IPS-18c (cell line): ENCODE measurements around the gene GAB3.

Experiments
- H3K4me3 ChIP-seq: 2 replicates; pipeline ENCODE4 v1.7.0; 2013; ENCODE audit warnings: low read depth, mild to moderate bottlenecking, low read length, moderate library complexity; ENCODE audit not compliant: insufficient read depth
- H3K9me3 ChIP-seq: one replicate; pipeline ENCODE4 v1.6.1; 2013; ENCODE audit warnings: mild to moderate bottlenecking, low read length, moderate library complexity; ENCODE audit not compliant: control insufficient read depth, insufficient read depth

Gene GAB3

DNA sequence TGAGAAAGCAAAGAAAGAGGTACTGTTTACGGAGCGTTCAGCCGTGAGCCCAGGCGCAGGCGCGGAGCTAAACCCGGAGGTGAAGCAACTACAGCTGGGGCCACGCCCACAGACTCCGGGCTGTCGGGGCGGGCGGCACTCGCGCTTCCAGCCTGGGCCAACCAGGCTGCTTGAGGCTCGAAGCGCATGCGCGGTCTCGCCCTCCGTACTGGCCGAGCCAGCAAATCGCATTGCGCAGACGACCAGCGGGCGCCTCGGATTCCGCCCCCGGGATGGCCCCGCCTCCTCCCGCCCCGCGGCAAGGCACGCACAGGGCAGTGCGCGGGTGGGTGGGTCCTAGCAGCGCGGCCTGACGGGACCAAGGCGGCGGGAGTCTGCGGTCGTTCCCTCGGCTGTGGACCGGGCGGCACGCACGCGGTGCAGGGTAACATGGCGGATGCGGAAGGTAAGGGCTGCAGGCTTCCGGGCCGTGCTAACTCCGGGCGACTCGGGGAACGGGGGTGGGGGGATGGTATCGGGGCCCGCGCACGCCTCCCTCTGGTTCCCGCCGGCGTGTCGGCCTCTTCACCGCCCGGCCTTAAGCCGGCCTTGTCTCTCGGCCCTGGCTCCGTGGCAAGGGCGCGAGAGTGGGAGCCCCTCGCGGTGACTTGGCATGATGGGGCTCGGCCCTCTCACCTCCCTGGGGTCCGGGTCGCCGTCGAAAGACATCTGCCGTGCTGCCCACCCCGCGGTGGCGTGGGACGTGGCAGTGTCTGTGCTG lies 11.8 kb upstream of the GAB3 start, which contains the start of gene DKC1:
DKC1 (plus strand) TSS at position 328 of the 760 bp plus-strand sequence; CDS start at position 430, 102 bp downstream.
- Histone ChIP-seq H3K9me3 (peaks cover 6% of the 10 kb centered on the region), H3K4me3 (peak within 1 kb of the TSS; percentile 46)

DNA sequence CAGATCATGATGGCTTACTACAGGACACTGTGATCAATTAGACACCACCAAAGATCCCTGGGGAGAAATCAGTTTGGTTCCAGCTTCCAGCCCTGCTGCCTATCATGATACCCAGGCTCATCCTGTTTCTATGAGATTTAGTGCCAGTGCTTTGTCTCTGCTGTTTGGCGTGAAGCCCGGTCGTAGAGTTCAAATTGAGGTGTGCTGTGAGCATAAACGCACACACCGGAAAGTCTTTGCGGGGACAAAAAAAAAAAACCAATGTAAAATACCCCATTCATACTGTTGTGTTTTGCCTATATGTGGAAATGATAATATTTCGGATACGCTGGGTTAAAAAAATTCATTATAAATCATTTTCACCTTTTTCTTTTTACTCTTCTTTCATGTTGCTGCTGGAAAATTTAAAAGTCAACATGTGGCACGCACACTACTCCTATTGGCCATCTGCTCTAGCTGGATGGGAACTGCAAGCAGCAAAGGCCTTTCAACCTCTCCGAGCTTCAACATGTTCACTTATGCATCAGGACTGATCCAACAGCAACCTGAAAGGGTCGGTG lies 11.2 kb upstream of the GAB3 start:
- Histone ChIP-seq H3K4me3 (no peak overlapping the region), H3K9me3 (peaks cover 8% of the 10 kb centered on the region)

DNA sequence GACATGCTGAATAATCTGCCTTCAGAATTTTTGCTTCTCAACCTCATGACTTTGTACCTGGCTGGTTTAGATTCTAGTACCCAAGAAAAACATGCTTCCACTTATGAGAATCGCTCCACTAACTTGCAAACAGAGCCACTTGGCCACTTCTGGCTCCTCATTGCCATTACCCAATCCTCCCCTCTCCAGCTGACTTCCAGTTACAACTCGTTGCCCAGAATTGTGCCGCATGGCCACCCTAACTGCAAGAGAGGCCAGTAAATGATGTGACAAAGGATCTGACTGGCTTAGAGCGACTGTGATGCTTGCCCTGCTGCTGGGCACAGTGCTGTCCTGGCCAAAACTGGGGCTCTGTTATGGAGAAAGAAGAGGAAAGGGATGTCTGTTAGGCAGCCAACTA lies 7.8 kb upstream of the GAB3 start:
- Histone ChIP-seq H3K4me3 (no peak overlapping the region; the same call in 1 of the 2 replicates), H3K9me3 (peaks cover 8% of the 10 kb centered on the region)

DNA sequence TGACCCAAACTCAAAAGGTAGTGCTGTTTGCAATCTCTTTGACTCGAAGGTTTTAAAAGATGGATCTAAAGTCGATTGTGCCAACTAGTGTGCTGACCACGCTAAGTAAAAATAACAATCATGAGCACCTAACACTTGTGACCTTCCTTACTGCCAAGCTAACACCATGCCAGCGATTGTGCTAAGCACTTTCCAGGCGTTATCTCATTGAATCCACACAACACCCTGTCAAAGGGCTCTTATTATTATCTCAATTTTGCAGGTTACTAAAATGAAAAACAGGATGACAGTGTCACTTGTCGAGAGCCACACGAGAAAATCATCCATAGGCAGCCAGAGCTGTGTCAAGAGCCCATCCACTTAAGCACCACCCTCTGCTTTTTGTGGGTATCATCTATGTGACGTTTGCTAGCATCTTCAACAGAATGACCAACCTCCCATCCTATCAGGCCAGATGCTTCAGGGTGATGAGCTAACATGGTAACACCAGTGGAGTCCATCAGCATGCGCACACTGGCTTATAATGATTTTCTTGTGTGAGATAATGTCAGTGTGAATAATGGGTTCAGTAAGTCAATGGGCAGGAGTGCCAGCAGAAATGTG lies 893 bp upstream of the GAB3 start:
- no peak overlapping the region; the same call in 1 of the 2 replicates for H3K4me3 ChIP-seq
- peaks cover 11% of the 10 kb centered on the region for H3K9me3 ChIP-seq

DNA sequence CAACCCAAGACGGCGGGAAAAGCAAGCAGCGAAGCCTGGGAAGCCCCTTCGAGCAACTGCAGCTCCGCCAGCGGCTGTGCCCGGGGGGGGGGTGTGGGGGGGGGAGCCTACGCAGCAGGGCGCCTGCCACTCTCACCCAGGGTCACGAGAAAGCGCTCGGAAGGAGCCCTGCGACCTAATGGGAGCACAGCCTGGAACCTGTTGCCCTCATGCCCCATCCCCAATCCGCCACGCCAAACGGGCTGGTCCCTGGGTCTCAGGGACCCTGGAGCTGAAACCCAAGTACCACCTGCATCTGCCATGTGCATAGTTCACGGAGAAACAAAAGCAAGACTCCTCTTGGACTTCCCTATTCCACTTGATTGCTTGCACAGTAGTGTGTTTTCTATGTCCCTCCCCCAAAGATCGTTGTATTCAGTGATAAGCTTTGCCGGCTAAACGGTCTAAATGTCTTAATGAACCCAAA lies 359 bp upstream of the GAB3 start:
- H3K4me3 ChIP-seq = no peak overlapping the region
- H3K9me3 ChIP-seq = peaks cover 11% of the 10 kb centered on the region

DNA sequence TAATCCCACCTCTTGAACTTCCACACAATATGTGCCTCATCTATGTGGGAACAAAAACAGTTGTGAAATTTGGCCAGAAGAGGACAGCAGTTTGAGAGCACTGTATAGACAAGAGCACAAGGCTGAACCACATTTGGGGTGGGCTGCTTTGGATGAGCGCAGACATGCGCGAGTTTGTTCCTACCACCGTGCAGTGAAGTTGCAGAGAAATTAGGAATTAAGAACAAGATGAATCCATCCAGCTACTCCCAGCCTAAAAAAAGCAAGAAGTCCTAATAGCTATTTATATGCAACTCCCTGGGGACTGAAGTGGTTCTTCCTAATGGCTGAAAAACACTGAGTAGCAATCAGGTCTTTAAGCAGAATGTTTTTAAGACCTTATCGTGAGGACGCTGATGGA lies 1.0 kb downstream of the GAB3 start:
- no peak overlapping the region for H3K4me3 ChIP-seq
- H3K9me3 ChIP-seq = peaks cover 11% of the 10 kb centered on the region

DNA sequence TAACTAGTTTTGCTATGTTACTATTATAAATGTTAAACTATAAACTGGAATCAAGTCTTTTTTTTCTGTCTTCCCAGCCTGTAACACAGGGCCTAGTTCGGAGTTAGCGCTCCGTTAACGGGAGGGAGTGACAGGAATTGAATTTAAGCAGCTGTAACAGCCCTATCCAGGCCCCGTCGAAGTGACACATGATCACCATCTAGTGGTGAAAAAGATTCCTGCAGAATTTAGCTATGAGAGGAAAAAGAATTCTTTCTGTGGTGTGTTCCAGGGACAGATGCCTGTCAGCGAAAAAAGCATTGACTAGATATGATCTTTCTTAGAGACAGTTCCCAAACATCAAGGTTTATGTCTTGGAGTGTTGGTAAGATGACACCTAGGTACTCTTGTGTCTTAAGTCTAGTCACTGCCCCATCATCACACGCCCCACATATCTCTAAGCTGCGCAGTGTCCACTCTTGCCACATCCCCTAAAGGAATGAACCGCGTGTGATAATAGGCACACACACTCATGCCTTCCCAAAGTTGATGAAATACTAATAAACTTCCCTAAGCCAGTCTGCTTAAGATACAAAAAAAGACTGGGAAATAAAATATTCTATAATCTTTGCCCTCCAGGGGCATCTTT lies 2.1 kb downstream of the GAB3 start:
- no peak overlapping the region for H3K4me3 ChIP-seq

DNA sequence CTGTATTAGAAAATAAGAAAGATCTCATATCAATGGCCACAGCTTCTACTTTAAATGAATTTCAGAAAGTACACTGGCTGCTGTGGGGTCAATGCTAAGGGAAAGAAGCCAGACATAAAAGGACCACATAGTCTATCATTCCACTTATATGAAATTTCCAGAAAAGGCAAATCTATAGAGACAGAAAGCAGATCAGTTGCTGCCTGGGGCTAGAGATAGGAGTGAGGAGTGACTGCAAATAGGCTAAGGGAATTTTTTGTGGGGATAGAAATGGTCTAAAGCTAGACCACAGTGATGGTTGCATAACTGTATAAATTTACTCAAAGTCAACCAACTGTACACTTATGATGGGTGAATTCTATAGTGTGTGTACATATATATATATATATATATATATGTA lies 8.3 kb downstream of the GAB3 start:
- no peak overlapping the region for H3K4me3 ChIP-seq
- peaks cover 3% of the 10 kb centered on the region for H3K9me3 ChIP-seq

More for the DNA sequence above, 2.1 kb downstream of the GAB3 start:
- H3K9me3 ChIP-seq = peaks cover 11% of the 10 kb centered on the region

DNA sequence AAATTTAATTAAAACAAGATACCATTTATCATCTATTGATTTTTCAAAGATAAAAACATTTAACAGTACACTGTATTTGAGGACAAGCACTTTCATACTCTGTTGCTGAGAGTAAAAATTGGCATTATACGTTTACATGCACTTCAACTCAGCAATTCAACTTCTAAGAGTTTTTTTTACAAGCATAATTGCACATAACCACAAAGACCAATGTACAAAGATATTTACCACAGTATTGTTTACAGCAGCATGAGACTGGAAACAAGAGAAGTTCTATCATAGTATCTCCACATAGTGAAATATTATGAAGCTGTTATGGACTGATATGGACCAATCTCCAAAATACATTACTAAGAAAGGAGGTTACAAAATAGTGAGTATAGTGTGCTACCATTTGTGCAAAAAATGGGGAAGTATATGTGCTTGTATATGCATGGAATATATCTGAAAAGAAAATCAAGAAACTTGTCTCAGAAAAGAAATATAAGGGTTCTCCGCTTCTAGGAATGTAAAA lies 10.9 kb downstream of the GAB3 start:
- no peak overlapping the region for H3K4me3 ChIP-seq
- H3K9me3 ChIP-seq = peaks cover 3% of the 10 kb centered on the region

DNA sequence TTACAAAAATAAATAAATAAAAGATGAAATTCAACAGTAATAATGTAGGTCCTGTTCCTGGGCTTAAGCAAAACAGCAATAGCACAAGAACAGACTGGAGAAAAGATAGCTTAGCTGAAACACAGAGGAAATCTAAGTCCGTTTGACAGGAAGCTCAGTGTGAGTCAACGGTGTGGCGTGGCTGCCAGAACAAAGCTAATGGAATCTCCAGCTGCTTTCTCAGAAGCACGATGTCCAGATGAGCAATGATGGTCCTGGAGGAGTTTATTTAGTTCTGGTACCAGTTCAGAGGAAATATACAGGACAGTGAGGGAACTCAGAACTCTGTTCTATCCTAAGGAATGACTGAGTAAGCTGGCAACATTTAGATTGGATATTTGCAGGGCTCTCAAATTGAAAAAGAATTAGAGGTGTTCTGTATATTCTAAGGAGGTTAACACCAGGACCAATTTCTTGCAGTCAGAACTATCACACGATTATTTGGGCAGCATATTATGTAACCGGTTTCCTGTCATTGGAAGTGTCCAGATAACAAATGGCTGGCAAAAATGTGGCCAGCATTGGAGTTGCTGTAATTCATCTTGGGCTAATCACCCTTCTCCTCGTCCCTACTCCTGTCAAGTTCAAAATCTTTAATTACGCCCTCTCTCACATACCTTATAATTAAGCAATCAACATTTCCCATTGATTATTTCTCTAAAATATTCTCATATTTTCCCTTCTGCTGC lies 12.7 kb downstream of the GAB3 start:
- Histone ChIP-seq H3K9me3 (no peaks in the 10 kb centered on the region), H3K4me3 (no peak overlapping the region)

DNA sequence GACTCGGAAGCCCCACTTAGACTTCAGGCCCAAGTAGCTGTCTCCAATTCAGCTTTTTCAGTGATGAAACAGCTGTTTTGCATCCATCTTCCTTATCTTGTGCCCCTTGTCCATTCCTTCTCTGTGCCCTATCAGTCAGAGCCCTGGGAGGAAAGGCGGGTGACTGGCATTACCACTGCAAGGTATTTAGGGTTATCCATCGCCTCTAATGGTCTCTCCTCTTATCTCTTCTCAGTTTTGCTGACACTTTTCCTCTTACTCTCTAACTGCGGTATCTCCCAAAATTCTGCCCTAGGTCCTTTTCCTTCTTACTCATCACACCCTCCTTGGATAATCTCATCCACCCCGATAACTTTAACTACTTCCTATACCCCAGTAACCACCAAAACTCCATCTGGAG lies 13.7 kb downstream of the GAB3 start:
- no peak overlapping the region for H3K4me3 ChIP-seq
- H3K9me3 ChIP-seq = no peaks in the 10 kb centered on the region

DNA sequence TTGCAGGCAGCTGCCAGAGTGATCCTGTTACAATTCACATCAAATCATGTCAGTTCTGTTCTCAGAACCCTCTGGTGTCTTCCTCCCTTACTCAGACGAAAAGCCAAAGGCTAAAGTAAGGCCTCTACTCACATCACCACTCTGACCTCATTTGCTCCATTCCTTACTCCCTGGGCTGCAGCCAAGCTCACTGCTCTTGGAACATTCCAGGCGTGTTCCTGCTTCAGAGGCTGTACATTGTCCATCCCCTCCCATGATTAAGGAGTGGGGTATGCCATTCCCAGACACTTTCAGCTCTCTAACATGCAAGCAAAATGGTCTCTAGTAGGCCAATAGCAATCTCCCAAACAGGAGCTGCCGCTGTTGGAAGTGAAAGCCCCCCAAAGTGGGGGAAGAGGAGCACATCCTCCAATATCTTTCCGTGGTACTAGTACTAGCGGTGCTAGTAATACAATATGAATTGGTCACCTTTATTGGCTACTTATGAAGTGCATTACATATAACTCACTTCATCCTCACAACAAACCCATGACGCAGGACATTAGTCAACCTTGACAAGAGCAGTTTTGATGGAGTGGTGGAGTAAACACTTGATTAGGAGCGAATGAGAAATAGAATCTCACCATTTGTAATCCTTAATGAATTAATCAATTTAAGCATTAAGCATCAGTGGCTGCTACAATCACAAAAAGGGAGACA lies 15.0 kb downstream of the GAB3 start:
- H3K4me3 ChIP-seq = no peak overlapping the region
- no peaks in the 10 kb centered on the region for H3K9me3 ChIP-seq

DNA sequence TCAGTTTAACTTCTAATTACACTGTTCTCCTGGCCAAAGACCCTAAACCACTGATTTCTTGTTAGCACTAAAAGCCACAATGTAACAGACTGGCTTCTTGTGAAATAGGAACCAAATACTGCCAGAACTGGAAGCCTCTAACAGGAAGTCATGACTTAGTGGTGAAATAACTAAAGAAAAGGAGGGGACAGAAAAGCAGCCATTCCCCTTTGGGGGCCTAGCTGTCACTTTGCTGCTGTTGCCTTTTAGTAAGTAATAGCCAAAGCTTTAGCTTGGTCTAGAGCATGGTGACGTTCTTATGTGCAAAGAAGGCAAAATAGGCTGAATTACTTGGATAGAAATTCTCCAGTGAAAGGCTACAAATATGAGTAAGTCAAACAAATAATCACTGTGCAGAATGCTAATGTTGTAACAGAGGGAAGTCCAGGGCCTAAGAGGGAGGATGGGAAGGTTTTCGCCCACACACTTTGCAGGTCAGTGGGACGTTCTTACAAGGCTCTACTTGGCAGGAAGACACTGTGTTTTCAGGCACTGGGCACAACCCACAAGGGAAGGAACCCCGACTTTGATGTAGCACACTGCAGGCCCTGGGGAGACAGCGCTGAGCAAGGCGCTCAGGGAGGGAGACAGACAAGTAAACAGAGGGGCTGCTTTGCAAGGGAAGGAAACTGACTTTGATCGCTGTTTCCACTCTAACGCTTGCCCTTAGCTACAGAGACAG lies 16.7 kb downstream of the GAB3 start:
- no peaks in the 10 kb centered on the region for H3K9me3 ChIP-seq

DNA sequence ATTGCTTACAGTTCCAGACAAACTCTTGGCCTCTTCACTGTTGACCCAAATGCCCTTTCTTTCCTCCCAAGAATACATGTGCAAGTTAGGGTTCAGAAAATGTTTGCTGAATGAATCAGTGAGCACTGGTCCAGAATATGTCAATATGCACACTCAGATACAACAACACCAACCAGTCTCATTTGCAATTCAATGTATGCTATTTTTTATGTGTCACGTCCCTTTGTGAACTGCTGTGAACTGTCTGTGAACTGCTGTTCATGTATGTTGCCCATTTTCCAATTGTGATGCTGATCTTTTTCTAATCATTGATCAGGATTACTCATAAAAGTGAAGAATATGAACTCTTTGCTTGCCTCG lies 17.8 kb downstream of the GAB3 start:
- no peak overlapping the region for H3K4me3 ChIP-seq
- H3K9me3 ChIP-seq = no peaks in the 10 kb centered on the region

More for the DNA sequence above, 16.7 kb downstream of the GAB3 start:
- H3K4me3 ChIP-seq = no peak overlapping the region

DNA sequence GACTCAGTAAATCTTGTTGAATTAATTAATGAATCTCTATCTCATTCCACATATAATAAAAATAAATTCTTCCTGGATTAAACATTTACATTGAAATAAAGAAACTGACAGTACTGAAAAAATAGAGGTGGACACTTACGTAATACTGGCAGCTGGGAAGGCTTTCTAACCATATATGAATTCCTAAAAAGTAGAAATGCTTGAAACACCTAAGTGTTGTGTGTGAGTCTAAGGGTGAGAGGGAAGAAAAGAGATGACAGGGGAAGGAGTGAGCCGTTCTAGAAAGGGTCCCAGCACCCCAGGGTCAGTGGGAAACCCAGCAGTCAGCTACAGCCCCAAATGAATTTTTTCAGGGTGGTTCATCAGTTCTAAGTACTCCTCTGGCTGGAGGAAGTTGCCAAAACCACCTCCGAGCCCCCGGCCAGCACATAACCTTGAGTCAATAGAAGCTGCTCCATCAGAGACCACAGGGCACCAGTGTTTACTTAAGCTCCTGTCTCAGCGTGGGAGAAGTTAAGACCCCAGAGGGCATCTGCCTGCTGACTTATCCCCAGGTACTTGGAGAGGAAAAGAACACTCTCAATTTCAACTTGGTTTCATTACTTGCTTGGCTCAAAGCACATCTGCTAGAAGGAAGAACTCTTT lies 18.3 kb downstream of the GAB3 start:
- Histone ChIP-seq H3K9me3 (no peaks in the 10 kb centered on the region), H3K4me3 (no peak overlapping the region)

DNA sequence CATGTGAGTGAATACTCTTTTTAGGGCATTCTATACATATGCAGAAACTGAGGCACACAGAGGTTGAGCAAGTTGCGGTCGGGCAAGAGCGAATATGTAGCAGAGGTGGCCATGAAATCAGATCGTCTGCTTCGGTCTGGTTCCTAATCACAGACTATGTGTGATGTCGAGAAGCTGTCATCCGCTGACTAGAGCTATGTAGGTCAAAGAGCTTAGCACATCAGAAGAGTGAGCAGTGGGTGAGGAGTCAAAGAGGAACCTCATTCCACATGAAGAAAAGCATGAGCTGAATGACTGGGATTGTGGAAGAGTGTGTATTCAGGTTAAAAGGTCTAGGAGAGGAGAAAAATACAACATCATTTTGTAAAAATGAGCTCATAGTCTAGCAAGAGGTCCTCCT lies 19.0 kb downstream of the GAB3 start:
- Histone ChIP-seq H3K4me3 (no peak overlapping the region), H3K9me3 (no peaks in the 10 kb centered on the region)
